K562 (cell line): ENCODE data around the gene AZU1.

Experiments used
- FOXJ2 ChIP-seq: fragments of 200-800 bp; sonication (Bioruptor generic); IDR thresholded peaks from 2 replicates; pipeline ENCODE4 v1.6.1; 2016; ENCODE audit warnings: missing genetic modification characterization, missing compliant biosample characterization
- MAFF ChIP-seq: IDR thresholded peaks from 2 replicates; pipeline ENCODE4 v1.6.1; 2012; ENCODE audit warnings: low read length, improper control_type of control experiment
- POLR2A ChIP-seq: fragments of 450-650 bp; conservative IDR thresholded peaks from 2 replicates; pipeline ENCODE4 v1.6.1; 2016
- POLR2AphosphoS5 ChIP-seq: IDR thresholded peaks from 2 replicates; pipeline ENCODE4 v1.6.1; 2011; ENCODE audit warnings: mild to moderate bottlenecking, low read depth, low read length, moderate library complexity; ENCODE audit not compliant: control insufficient read depth, insufficient read depth
- SAP30 ChIP-seq: fragments of 200-600 bp; sonication (generic); IDR thresholded peaks from 2 replicates; pipeline ENCODE4 v1.6.1; 2012; ENCODE audit warnings: borderline replicate concordance, low read depth, mild to moderate bottlenecking, moderate library complexity, low read length, control low read depth, inconsistent platforms; ENCODE audit not compliant: insufficient read depth, poor library complexity, severe bottlenecking
- TBP ChIP-seq: optimal IDR thresholded peaks from 2 replicates; pipeline ENCODE3; 2011; ENCODE audit warnings: low read depth, low read length, improper control_type of control experiment
- ZNF197 ChIP-seq: fragments of 200-800 bp; sonication (Bioruptor generic); IDR thresholded peaks from 2 replicates; pipeline ENCODE4 v1.6.1; 2016; ENCODE audit warnings: low read depth, missing genetic modification characterization, missing compliant biosample characterization
- ZNF41 ChIP-seq: fragments of 250-450 bp; sonication (Bioruptor Pico); conservative IDR thresholded peaks from 2 replicates; pipeline ENCODE4 v1.4.0; 2020; ENCODE audit warnings: mild to moderate bottlenecking
- ZNF785 ChIP-seq: fragments of 250-450 bp; sonication (Bioruptor Pico); IDR thresholded peaks from 2 replicates; pipeline ENCODE4 v1.4.0; 2020; ENCODE audit warnings: mild to moderate bottlenecking
- TF ChIP-seq, protein P1 (sequence below), 3 experiments: IDR thresholded peaks in 2 of 3; conservative IDR thresholded peaks in 1 of 3; 2 replicates each; pipeline ENCODE4 v1.5.1; 2011 to 2012; ENCODE audit warnings: low read length in 3 of 3, mild to moderate bottlenecking in 3 of 3, control low read depth in 2 of 3, improper control_type of control experiment in 1 of 3, inconsistent platforms in 1 of 3, low read depth in 1 of 3, mixed read lengths in 1 of 3, moderate library complexity in 1 of 3; ENCODE audit not compliant: insufficient read depth in 2 of 3

DNA sequence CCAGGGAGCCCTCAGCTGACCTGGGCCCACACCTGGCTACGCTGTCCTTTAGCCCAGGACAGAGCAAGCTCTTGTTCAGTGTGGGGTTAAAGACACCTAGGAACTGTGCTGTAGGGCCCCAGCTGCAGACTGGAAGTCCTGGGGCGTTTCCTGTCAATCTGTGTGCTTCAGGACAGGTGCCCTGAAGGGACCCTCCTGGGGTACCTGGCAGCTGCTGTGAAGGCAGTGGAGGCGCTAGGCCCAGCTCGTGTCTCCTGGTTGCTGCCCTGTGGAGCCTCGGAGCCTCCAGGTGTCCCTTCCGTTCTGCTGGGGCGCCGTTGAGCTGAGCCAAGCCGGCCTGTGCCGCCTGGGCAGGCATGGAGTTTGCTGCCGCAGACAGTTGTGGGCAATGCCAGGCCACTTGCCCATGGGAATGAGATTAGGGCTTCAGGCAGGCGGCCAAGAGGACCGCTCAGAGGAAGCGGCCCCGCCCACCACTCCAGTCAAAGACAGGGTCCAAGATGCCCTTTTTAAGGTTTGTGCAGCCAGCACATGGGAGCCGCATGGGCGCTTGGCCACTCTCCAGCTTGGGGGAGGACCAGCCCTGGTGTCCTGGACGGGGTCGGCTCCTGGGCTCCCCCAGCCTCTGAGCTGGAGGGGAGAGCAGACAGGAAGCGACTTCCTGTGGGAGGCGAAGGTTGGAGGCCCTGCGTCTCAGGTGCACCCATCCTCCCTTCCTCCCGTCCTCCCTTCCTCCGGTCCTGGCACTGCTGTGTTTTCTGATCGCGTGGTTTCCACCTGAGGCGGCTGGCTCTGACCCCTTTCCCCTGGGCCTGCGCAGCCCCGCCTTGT is 26.4 kb upstream of the AZU1 start:
- TF ChIP-seq MAFF, result no peak
- TF ChIP-seq, protein P1, sequence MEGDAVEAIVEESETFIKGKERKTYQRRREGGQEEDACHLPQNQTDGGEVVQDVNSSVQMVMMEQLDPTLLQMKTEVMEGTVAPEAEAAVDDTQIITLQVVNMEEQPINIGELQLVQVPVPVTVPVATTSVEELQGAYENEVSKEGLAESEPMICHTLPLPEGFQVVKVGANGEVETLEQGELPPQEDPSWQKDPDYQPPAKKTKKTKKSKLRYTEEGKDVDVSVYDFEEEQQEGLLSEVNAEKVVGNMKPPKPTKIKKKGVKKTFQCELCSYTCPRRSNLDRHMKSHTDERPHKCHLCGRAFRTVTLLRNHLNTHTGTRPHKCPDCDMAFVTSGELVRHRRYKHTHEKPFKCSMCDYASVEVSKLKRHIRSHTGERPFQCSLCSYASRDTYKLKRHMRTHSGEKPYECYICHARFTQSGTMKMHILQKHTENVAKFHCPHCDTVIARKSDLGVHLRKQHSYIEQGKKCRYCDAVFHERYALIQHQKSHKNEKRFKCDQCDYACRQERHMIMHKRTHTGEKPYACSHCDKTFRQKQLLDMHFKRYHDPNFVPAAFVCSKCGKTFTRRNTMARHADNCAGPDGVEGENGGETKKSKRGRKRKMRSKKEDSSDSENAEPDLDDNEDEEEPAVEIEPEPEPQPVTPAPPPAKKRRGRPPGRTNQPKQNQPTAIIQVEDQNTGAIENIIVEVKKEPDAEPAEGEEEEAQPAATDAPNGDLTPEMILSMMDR (IDR thresholded peaks at IDR 0.05 in 2 of 3, conservative IDR thresholded peaks at IDR 0.05 in 1 of 3; ENCODE audit: insufficient read depth in 2 of 3, low read depth in 1 of 3, low read length in 3 of 3), result no peak
- TF ChIP-seq ZNF41 (CRISPR knock-in tag), result no peak
- no peak for TF ChIP-seq ZNF785 (CRISPR knock-in tag)
- no peak for TF ChIP-seq FOXJ2
- TF ChIP-seq TBP, result no peak
- no peak for TF ChIP-seq SAP30
- TF ChIP-seq POLR2A, result peak; percentile 46; the same call in 1 of the 2 replicates
- no peak for TF ChIP-seq ZNF197
- no peak for TF ChIP-seq POLR2AphosphoS5
